ENCODE measurements around the gene SLC5A10. TPM values are rescaled to one million over a fixed set of nuclear protein-coding genes. Genes with fewer than 3 reads are reported as not detected.
A peak's percentile ranks its signal among the peaks of the same experiment; 100 is the strongest.

Gene SLC5A10
- total RNA-seq, 1 experiment from 2014 or later: not detected

DNA sequence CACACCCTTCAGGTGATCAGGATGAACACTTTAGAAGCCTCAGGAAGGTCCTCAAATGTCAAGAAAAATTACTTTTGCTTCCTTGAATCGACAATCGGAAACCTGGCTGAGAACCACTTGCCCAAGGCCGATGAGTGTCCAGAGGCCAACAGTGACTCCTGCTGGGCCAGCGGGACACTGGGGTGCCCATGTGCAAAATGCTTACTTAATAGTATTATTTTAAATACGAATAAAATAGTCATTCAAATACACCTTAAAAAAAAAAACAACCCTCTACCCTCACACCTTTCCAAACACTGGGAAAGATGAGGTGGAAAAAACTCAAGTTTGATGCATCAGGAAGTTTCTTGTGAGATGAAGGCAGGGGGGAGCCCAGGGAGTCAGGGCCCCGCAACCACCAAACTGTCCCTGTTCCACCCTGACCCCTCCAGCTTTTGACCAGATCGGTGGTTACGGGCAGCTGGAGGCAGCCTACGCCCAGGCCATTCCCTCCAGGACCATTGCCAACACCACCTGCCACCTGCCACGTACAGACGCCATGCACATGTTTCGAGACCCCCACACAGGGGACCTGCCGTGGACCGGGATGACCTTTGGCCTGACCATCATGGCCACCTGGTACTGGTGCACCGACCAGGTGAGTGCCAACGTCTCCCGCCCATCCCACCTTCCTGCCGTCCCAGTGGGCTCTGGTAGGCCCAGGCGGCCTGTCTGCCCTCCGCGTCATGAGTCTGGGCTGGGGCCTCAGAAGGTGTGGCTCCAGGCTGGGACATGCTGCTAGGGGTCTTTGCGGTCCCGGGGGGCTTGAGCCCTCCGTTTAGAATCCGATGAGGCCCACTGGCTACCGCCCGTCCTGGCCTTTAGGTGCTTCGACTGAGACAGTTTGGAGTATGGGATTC is 18.9 kb downstream of the SLC5A10 start:
- Mint-ChIP-seq H3K4me3 (no peak overlapping the region), H3K27ac (peak overlapping the region in 1 of 3 experiments; percentile 82; a peak in 2 of 7 replicates), H3K9me3 (no peaks in the 10 kb centered on the region), H3K27me3 (ENCODE audit: low read depth) (no peaks in the 10 kb centered on the region), H3K4me1 (peaks cover 26 to 33% of the 10 kb centered on the region in 2 experiments), H3K36me3 (ENCODE audit: insufficient read depth in 1 of 3, low read depth in 3 of 3) (peaks cover 2 to 42% (median 31%) of the 10 kb centered on the region in 3 experiments; a peak in 6 of 7 replicates)
- Histone ChIP-seq H3K79me2 (ENCODE audit: insufficient read depth, low read length) (no peaks in the 10 kb centered on the region), H3K79me1 (ENCODE audit: insufficient read depth, low read depth, low read length, poor library complexity, severe bottlenecking) (no peaks in the 10 kb centered on the region), H2AK5ac (ENCODE audit: insufficient read length, low read length) (no peak overlapping the region), H3K23me2 (ENCODE audit: insufficient read length, low read depth, low read length, poor library complexity, severe bottlenecking) (no peaks in the 10 kb centered on the region), H3K9me3 (ENCODE audit: control insufficient read depth, low read depth, low read length) (no peaks in the 10 kb centered on the region), H4K8ac (replicated peaks; ENCODE audit: insufficient read length, low read depth, low read length) (no peak overlapping the region), H3K27ac (ENCODE audit: insufficient read length, low read depth, low read length) (no peak overlapping the region), H3K9ac (ENCODE audit: extremely low read depth, insufficient read length, low read length) (no peak overlapping the region), H3K4me1 (ENCODE audit: insufficient read depth, low read length) (no peaks in the 10 kb centered on the region), H3K18ac (ENCODE audit: insufficient read length, low read depth, low read length) (no peak overlapping the region), H2BK120ac (ENCODE audit: low read depth, low read length, poor library complexity, severe bottlenecking) (no peak overlapping the region), H2BK12ac (ENCODE audit: insufficient read length, low read depth, low read length) (no peak overlapping the region), H3K56ac (ENCODE audit: insufficient read length, low read depth, low read length) (no peak overlapping the region), H2BK20ac (ENCODE audit: low read depth, low read length, poor library complexity, severe bottlenecking) (no peak overlapping the region), H3K4ac (ENCODE audit: low read depth, low read length) (no peak overlapping the region), H3K4me2 (ENCODE audit: insufficient read depth, insufficient read length, low read length) (no peak overlapping the region), H2BK15ac (ENCODE audit: low read depth, low read length) (no peak overlapping the region), H3K14ac (ENCODE audit: insufficient read depth, low read length) (no peak overlapping the region; the same call in 1 of the 2 replicates), H4K5ac (ENCODE audit: insufficient read length, low read depth, low read length) (no peak overlapping the region), H3T11ph (ENCODE audit: low read length) (no peak overlapping the region), H4K20me1 (ENCODE audit: control insufficient read depth, insufficient read depth, insufficient read length) (no peaks in the 10 kb centered on the region), H3K23ac (ENCODE audit: insufficient read length, low read depth, low read length) (no peak overlapping the region), H4K91ac (ENCODE audit: insufficient read length, low read depth, low read length) (no peak overlapping the region), H2BK5ac (ENCODE audit: insufficient read length, low read length) (no peak overlapping the region), H3K27me3 (ENCODE audit: insufficient read depth, low read length) (no peaks in the 10 kb centered on the region), H2AFZ (ENCODE audit: low read length) (no peak overlapping the region)
- DNase-seq: no peak
- no CpG with 5 or more reads among the region's 28 CpGs for WGBS (ENCODE audit: extremely low coverage, insufficient read length, low lambda C conversion rate)
- TF ChIP-seq, protein P1, sequence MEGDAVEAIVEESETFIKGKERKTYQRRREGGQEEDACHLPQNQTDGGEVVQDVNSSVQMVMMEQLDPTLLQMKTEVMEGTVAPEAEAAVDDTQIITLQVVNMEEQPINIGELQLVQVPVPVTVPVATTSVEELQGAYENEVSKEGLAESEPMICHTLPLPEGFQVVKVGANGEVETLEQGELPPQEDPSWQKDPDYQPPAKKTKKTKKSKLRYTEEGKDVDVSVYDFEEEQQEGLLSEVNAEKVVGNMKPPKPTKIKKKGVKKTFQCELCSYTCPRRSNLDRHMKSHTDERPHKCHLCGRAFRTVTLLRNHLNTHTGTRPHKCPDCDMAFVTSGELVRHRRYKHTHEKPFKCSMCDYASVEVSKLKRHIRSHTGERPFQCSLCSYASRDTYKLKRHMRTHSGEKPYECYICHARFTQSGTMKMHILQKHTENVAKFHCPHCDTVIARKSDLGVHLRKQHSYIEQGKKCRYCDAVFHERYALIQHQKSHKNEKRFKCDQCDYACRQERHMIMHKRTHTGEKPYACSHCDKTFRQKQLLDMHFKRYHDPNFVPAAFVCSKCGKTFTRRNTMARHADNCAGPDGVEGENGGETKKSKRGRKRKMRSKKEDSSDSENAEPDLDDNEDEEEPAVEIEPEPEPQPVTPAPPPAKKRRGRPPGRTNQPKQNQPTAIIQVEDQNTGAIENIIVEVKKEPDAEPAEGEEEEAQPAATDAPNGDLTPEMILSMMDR (conservative IDR thresholded peaks at IDR 0.05): peak; percentile 23; the same call in 2 of the 3 replicates
